GM18520 (cell line): ENCODE measurements around the gene DCHS2.
"Not testable (repeated sequence)": the region's sequence is repeated elsewhere in the genome, so short reads cannot be mapped to it uniquely, and the experiment has no call there.

Experiments
- ATAC-seq: cut with Tn5 transposase; IDR thresholded peaks from one replicate; pipeline ENCODE4 v1.9.1; 2021; ENCODE audit not compliant: unreplicated experiment

The DCHS2 gene

DNA sequence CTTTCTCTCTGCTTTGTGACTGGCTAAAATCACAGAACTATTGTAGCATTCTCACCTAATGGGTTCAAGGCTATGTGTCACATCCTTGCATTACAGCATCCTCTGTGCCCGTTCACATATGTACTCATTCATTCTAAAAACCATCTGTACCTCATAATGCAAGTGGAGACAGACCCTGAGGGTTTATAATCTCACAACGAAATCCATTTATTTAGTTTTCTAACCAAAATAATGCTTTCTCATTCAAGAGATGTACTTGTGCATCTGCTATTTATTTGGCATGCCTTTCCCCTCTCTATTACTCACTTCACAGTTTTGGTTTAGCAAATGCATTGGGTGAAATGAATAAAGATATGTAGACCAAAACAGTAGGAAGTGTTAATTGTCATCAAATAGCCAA is 261.5 kb downstream of the DCHS2 start:
- no peak for ATAC-seq

DNA sequence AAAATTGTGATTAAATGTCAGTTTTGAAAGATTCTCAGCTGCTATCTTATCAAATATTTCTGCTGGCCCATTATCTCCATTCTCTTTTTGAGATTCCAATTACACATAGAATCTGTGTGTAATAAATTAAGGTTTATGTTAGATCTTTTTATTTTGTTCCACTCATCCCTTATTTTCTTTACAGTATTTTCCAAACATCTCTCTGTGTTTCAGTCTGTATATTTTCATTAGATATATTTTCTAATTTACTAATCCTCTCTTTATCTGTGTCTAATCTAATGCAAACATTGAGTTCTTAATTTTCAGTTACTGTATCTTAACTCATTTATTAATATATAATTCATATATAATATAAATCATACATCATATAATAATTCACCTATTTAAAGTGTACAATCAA is 268.7 kb downstream of the DCHS2 start:
- ATAC-seq, result no peak

DNA sequence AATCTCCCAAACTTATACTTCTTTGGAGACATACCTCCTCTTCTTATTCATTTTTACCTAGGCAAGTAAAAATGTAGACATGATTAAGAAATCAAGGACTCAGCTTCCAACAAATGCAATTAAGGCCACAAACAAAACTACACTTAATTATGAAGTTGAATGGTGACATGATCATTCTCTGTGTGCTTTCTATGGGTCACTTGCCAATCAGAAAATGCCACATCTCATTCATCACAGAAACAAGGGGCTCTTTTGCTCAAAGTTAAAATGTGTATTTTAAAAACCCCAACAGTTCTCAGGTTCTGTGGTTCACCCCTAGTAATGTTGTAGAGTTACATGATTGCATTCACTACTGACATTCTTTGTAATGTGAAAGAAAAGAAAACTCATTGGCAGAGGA is 273.5 kb downstream of the DCHS2 start:
- no peak for ATAC-seq

GRCh38 chr4:154217384-154217783 is 274.2 kb downstream of the DCHS2 start:
- not testable (repeated sequence) for ATAC-seq

- no peak for ATAC-seq
Observed at GRCh38 chr4:154211506-154211905, 280.1 kb downstream of the DCHS2 start.

DNA sequence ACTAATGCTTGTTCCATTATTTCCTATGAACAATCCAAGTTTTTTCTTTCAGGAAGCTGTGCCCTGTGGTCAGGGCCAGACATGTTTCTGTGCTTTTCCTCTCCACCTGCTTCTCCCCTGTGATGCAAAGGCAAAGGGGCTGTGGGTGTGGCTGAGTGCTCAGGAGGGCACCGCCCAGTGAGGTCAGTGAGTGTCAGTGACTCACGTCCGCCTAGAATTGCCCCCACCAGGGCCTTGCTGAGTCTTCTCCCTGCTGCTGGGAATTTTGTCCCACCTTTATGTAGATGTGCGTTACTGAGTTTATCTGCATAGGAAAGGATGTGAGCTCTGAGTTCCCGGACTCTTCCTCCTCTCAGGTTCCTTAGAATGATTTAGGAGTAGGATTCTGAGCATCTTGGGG is 283.2 kb downstream of the DCHS2 start:
- no peak for ATAC-seq

DNA sequence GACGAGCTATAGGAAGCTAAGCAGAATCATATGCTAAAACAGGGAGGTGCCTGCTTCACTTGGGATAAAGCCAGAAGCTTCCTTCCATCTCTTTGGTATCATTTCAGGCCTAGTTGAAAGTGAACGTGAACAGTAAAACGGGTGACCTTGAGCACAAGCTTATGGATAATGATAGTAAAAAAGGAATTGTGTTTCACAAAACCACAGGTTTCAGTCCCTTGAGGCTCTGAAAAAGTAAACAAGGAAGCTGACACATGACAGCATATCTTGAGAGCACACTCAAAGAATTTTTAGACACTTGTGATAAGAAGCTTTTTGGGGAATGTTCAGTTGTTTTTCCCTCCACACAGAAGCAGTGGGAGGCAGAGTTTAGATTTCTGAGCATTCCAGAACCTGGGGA is 286.1 kb downstream of the DCHS2 start:
- no peak for ATAC-seq

DNA sequence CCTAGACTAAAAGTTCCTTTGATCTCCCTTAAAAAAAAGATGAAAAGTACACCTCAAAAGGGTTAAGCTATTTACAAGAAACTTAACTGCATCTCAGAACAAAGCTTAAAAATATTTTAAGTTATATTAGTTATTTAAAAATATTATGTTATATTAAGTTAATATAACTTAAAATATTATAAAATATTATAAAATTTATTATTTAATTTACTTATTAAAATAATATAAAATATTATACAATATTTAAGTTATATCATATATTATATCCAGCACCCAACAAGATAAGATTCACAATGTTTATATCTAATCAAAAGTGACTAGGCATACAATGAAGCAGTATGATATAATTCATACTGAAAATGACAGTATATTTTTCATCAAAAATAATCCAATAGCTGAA is 296.9 kb downstream of the DCHS2 start:
- ATAC-seq, result no peak

- no peak for ATAC-seq
Observed at GRCh38 chr4:154192585-154192984, 299.0 kb downstream of the DCHS2 start.

- ATAC-seq, result no peak
Observed at GRCh38 chr4:154189346-154189745, 302.3 kb downstream of the DCHS2 start.

DNA sequence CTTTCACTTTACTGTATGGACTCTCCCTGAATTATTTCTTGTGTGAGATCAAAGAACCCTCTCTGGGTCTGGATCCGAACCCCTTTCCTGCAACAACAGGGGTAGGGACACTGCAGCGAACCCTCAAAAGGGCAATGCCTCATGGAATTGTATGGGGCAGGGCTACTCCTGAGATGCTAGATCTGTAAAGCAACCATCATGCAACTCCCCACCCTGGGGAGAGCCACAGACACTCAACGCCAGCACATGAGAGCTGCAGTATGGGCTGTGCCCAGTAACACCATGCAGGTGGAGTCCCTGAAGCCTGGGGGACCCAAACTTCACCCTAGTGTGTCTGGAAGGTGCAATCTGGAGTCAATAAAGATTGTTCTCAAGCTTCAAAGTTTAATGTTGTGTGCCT is 304.7 kb downstream of the DCHS2 start:
- no peak for ATAC-seq

DNA sequence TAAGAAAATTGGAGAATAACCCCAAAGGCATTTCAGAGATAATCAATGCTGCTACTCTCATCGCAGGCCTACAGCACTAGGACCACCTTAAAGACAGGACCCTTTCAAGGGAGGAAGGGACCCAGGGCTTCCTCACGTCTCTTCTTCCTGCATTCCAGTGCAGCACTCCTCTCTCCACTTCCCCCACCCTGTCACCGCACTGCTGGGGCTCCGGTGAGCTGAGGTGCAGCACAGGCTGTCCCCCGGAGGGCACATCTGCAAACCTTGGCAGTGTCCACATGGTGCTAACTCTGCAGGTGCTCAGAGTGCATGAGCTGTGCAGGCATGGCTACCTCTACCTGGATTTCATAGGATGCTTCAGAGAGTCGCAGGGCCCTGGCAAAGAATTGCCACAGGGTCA is 305.6 kb downstream of the DCHS2 start:
- no peak for ATAC-seq

DNA sequence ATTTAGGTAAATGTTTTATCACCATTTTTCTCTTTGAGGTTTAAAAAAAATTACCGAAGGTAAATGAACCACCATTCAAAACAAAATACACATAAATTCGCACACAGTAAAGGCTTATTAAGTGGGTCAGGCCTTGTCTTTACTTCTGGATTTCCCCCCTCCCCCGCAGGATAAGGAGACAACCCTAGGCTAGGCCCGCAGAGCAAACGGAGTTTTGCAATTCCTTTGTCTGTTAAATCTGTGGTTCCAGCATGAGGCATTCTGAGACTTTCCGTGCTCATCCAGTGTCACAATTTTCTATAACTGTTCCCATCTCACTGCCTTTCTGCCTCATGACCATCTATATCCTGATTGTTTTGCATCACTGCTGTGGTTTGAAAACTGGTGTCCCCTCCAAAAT is 307.4 kb downstream of the DCHS2 start:
- no peak for ATAC-seq

DNA sequence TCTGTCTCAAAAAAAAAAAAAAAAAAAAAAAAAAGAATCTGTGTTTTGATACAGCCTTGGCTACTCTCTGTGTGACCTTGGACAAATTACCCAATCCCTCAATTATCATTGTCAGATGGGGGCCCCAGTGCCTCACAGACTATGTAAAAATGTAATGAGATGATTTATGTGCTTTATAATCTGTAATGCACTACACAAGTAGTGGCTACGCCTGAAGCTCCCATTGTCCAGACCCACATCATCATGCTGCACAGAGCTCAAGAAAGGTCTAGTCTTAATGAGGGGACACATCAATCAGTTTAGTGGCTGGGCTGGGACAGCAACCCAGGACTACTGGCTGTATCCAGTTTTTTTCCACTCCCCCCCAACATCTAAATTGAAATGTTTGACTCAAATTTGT is 308.3 kb downstream of the DCHS2 start:
- ATAC-seq, result no peak
